Sigmoid colon (tissue), 3 donors: ENCODE measurements around the gene SLC36A1.

Source experiments
- POLR2A ChIP-seq, 2 donors: fragments of 450-650 bp; IDR thresholded peaks; one replicate each; pipeline ENCODE4 v1.6.1; 2016; ENCODE audit warnings: antibody characterized with exemption in 2 of 2, mild to moderate bottlenecking in 2 of 2, moderate library complexity in 2 of 2
- TF ChIP-seq, protein P1 (sequence below), 4 experiments: fragments of 450-650 bp in 3 of 4; fragments of 200-600 bp in 1 of 4; IDR thresholded peaks; one replicate each; pipeline ENCODE4 v1.5.1; 2016 to 2019; ENCODE audit warnings: antibody characterized with exemption in 4 of 4, mild to moderate bottlenecking in 3 of 4, moderate library complexity in 2 of 4

DNA sequence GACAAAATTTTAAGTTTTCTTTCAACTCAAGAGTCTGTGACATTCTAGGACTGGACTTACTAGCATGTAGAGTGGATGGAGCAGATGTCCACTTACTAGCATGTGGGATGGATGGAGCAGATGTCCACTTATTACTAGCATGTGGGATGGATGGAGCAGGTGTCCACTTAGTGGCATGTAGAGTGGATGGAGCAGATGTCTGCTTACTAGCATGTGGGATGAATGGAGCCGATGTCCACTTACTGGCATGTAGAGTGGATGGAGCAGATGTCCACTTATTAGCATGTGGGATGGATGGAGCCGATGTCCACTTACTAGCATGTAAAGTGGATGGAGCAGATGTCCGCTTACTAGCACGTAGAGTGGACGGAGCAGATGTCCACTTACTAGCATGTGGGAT lies 2.4 kb downstream of the SLC36A1 start:
- TF ChIP-seq, protein P1, sequence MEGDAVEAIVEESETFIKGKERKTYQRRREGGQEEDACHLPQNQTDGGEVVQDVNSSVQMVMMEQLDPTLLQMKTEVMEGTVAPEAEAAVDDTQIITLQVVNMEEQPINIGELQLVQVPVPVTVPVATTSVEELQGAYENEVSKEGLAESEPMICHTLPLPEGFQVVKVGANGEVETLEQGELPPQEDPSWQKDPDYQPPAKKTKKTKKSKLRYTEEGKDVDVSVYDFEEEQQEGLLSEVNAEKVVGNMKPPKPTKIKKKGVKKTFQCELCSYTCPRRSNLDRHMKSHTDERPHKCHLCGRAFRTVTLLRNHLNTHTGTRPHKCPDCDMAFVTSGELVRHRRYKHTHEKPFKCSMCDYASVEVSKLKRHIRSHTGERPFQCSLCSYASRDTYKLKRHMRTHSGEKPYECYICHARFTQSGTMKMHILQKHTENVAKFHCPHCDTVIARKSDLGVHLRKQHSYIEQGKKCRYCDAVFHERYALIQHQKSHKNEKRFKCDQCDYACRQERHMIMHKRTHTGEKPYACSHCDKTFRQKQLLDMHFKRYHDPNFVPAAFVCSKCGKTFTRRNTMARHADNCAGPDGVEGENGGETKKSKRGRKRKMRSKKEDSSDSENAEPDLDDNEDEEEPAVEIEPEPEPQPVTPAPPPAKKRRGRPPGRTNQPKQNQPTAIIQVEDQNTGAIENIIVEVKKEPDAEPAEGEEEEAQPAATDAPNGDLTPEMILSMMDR (IDR thresholded peaks at IDR 0.05): no peak
- TF ChIP-seq POLR2A (IDR thresholded peaks at IDR 0.05): no peak
